SK-N-SH treated with all-trans-retinoic acid at 6 μM for 48 hours (cell line): ENCODE measurements around the gene MECR.

Experiments
- ARNTL ChIP-seq: fragments of 450-650 bp; formaldehyde crosslinking; IDR thresholded peaks from 2 replicates; pipeline ENCODE4 v1.5.0; 2020; ENCODE audit warnings: low read depth, mild to moderate bottlenecking, moderate library complexity, borderline replicate concordance
- ESRRG ChIP-seq: fragments of 250-450 bp; sonication (Bioruptor Pico); IDR thresholded peaks from 2 replicates; pipeline ENCODE4 v1.6.1; 2021; ENCODE audit warnings: mild to moderate bottlenecking
- ISL1 ChIP-seq: fragments of 250-450 bp; sonication (Bioruptor Pico); IDR thresholded peaks from 2 replicates; pipeline ENCODE4 v2.1.2; 2022; ENCODE audit warnings: mild to moderate bottlenecking, moderate library complexity
- POU6F1 ChIP-seq: fragments of 250-450 bp; sonication (Bioruptor Pico); IDR thresholded peaks from 2 replicates; pipeline ENCODE4 v1.8.0; 2021; ENCODE audit warnings: low read depth, mild to moderate bottlenecking, moderate library complexity, borderline replicate concordance
- PPARA ChIP-seq: fragments of 250-450 bp; sonication (Bioruptor Pico); IDR thresholded peaks from 2 replicates; pipeline ENCODE4 v1.5.0; 2020; ENCODE audit warnings: mild to moderate bottlenecking, borderline replicate concordance
- RARB ChIP-seq: fragments of 250-450 bp; sonication (Bioruptor Pico); IDR thresholded peaks from 2 replicates; pipeline ENCODE4 v1.8.0; 2021; ENCODE audit warnings: mild to moderate bottlenecking, moderate library complexity
- ZFP30 ChIP-seq: fragments of 450-650 bp; formaldehyde crosslinking; IDR thresholded peaks from 2 replicates; pipeline ENCODE4 v1.5.0; 2022; ENCODE audit warnings: mild to moderate bottlenecking, moderate library complexity
- ZNF565 ChIP-seq: fragments of 450-650 bp; formaldehyde crosslinking; conservative IDR thresholded peaks from 2 replicates; pipeline ENCODE4 v1.5.0; 2020; ENCODE audit warnings: low read depth, mild to moderate bottlenecking, moderate library complexity
- ZNF70 ChIP-seq: fragments of 450-650 bp; formaldehyde crosslinking; IDR thresholded peaks from 2 replicates; pipeline ENCODE4 v1.5.0; 2020; ENCODE audit warnings: mild to moderate bottlenecking, moderate library complexity
- TF ChIP-seq, protein P1 (sequence below): fragments of 250-450 bp; sonication (Bioruptor Pico); IDR thresholded peaks from 2 replicates; pipeline ENCODE4 v1.8.0; 2020; ENCODE audit warnings: mild to moderate bottlenecking, moderate library complexity, borderline replicate concordance
- TF ChIP-seq, protein P2 (sequence below): fragments of 250-450 bp; sonication (Bioruptor Pico); IDR thresholded peaks from 2 replicates; pipeline ENCODE4 v1.5.0; 2020; ENCODE audit warnings: mild to moderate bottlenecking, moderate library complexity
- TF ChIP-seq, protein P3 (sequence below): fragments of 250-450 bp; sonication (Bioruptor Pico); IDR thresholded peaks from 2 replicates; pipeline ENCODE4 v1.5.1; 2020; ENCODE audit warnings: low read depth, mild to moderate bottlenecking, moderate library complexity
- TF ChIP-seq, protein P4 (sequence below): fragments of 250-450 bp; sonication (Bioruptor Pico); IDR thresholded peaks from 2 replicates; pipeline ENCODE4 v1.5.1; 2021; ENCODE audit warnings: mild to moderate bottlenecking, moderate library complexity

- TF ChIP-seq PPARA (CRISPR knock-in tag) (no peak), ZFP30 (CRISPR knock-in tag) (no peak), ESRRG (no peak), RARB (CRISPR knock-in tag) (no peak), ISL1 (CRISPR knock-in tag) (no peak), ZNF70 (CRISPR knock-in tag) (no peak), ARNTL (CRISPR knock-in tag) (no peak), ZNF565 (no peak), POU6F1 (CRISPR knock-in tag) (no peak)
- TF ChIP-seq, protein P1, sequence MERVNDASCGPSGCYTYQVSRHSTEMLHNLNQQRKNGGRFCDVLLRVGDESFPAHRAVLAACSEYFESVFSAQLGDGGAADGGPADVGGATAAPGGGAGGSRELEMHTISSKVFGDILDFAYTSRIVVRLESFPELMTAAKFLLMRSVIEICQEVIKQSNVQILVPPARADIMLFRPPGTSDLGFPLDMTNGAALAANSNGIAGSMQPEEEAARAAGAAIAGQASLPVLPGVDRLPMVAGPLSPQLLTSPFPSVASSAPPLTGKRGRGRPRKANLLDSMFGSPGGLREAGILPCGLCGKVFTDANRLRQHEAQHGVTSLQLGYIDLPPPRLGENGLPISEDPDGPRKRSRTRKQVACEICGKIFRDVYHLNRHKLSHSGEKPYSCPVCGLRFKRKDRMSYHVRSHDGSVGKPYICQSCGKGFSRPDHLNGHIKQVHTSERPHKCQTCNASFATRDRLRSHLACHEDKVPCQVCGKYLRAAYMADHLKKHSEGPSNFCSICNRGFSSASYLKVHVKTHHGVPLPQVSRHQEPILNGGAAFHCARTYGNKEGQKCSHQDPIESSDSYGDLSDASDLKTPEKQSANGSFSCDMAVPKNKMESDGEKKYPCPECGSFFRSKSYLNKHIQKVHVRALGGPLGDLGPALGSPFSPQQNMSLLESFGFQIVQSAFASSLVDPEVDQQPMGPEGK, result no peak
- TF ChIP-seq, protein P2, sequence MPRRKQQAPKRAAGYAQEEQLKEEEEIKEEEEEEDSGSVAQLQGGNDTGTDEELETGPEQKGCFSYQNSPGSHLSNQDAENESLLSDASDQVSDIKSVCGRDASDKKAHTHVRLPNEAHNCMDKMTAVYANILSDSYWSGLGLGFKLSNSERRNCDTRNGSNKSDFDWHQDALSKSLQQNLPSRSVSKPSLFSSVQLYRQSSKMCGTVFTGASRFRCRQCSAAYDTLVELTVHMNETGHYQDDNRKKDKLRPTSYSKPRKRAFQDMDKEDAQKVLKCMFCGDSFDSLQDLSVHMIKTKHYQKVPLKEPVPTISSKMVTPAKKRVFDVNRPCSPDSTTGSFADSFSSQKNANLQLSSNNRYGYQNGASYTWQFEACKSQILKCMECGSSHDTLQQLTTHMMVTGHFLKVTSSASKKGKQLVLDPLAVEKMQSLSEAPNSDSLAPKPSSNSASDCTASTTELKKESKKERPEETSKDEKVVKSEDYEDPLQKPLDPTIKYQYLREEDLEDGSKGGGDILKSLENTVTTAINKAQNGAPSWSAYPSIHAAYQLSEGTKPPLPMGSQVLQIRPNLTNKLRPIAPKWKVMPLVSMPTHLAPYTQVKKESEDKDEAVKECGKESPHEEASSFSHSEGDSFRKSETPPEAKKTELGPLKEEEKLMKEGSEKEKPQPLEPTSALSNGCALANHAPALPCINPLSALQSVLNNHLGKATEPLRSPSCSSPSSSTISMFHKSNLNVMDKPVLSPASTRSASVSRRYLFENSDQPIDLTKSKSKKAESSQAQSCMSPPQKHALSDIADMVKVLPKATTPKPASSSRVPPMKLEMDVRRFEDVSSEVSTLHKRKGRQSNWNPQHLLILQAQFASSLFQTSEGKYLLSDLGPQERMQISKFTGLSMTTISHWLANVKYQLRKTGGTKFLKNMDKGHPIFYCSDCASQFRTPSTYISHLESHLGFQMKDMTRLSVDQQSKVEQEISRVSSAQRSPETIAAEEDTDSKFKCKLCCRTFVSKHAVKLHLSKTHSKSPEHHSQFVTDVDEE (CRISPR knock-in tag), result no peak
- TF ChIP-seq, protein P3, sequence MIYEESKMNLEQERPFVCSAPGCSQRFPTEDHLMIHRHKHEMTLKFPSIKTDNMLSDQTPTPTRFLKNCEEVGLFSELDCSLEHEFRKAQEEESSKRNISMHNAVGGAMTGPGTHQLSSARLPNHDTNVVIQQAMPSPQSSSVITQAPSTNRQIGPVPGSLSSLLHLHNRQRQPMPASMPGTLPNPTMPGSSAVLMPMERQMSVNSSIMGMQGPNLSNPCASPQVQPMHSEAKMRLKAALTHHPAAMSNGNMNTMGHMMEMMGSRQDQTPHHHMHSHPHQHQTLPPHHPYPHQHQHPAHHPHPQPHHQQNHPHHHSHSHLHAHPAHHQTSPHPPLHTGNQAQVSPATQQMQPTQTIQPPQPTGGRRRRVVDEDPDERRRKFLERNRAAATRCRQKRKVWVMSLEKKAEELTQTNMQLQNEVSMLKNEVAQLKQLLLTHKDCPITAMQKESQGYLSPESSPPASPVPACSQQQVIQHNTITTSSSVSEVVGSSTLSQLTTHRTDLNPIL, result no peak
- TF ChIP-seq, protein P4, sequence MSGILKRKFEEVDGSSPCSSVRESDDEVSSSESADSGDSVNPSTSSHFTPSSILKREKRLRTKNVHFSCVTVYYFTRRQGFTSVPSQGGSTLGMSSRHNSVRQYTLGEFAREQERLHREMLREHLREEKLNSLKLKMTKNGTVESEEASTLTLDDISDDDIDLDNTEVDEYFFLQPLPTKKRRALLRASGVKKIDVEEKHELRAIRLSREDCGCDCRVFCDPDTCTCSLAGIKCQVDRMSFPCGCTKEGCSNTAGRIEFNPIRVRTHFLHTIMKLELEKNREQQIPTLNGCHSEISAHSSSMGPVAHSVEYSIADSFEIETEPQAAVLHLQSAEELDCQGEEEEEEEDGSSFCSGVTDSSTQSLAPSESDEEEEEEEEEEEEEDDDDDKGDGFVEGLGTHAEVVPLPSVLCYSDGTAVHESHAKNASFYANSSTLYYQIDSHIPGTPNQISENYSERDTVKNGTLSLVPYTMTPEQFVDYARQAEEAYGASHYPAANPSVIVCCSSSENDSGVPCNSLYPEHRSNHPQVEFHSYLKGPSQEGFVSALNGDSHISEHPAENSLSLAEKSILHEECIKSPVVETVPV (CRISPR knock-in tag), result no peak
Observed at GRCh38 chr1:29264773-29265389, 34.1 kb upstream of the MECR start.
